NCI-H2227 (cell line): ENCODE data around the gene ELF2.
"Not testable (repeated sequence)": the region's sequence is repeated elsewhere in the genome, so short reads cannot be mapped to it uniquely, and the experiment has no call there.

ENCODE experiments used
- DNase-seq: peaks from one replicate; lab custom pipeline; 2025; ENCODE audit not compliant: unreplicated experiment; lab: John Stamatoyannopoulos, UW

Gene ELF2

GRCh38 chr4:139188648-139189416, 11.8 kb upstream of the ELF2 start:
- no peak for DNase-seq

- DNase-seq: no peak
These were observed 7.1 kb upstream of the ELF2 start for GRCh38 chr4:139184129-139184528.

- peak; percentile 94 for DNase-seq
These were observed 1.0 kb upstream of the ELF2 start for GRCh38 chr4:139177869-139178619.

GRCh38 chr4:139176302-139177048, 543 bp downstream of the ELF2 start:
- DNase-seq: peak; percentile 82

GRCh38 chr4:139175646-139176301, 1.2 kb downstream of the ELF2 start:
- peak; percentile 47 for DNase-seq

GRCh38 chr4:139171876-139172691, 4.9 kb downstream of the ELF2 start:
- peak; percentile 13 for DNase-seq

GRCh38 chr4:139170932-139171331, 6.1 kb downstream of the ELF2 start:
- DNase-seq: no peak

GRCh38 chr4:139167774-139168444, 9.1 kb downstream of the ELF2 start:
- no peak for DNase-seq

GRCh38 chr4:139164731-139165130, 12.3 kb downstream of the ELF2 start:
- DNase-seq: no peak

- DNase-seq: no peak
These were observed 13.2 kb downstream of the ELF2 start for GRCh38 chr4:139163806-139164206.

GRCh38 chr4:139157977-139158376, 19.0 kb downstream of the ELF2 start:
- DNase-seq: not testable (repeated sequence)

GRCh38 chr4:139154952-139155557, 22.0 kb downstream of the ELF2 start:
- DNase-seq: no peak

- DNase-seq: no peak
These were observed 22.5 kb downstream of the ELF2 start for GRCh38 chr4:139154538-139154937.

GRCh38 chr4:139154134-139154421, 22.9 kb downstream of the ELF2 start:
- no peak for DNase-seq

- no peak for DNase-seq
These were observed 23.4 kb downstream of the ELF2 start for GRCh38 chr4:139153411-139154133.

- no peak for DNase-seq
These were observed 24.8 kb downstream of the ELF2 start for GRCh38 chr4:139152249-139152648.

- DNase-seq: no peak
These were observed 29.9 kb downstream of the ELF2 start for GRCh38 chr4:139146926-139147629.

- no peak for DNase-seq
These were observed 31.5 kb downstream of the ELF2 start for GRCh38 chr4:139145552-139145932.
